Astrocyte of the spinal cord (primary cell): Measurements from ENCODE around the gene VPS16.
"Not testable (repeated sequence)": the region's sequence is repeated elsewhere in the genome, so short reads cannot be mapped to it uniquely, and the experiment has no call there.

Experiments used
- DNase-seq: peaks from one replicate; pipeline ENCODE4 v3.0.0; 2011; ENCODE audit warnings: low read depth, low spot score
- H3K4me3 ChIP-seq: 2 replicates; pipeline ENCODE4 v1.5.1; 2011; ENCODE audit warnings: low read depth, mild to moderate bottlenecking, low read length, moderate library complexity
- in situ Hi-C: cut with HindIII; loops from 2 replicates; pipeline ENCODE4 v1.10.0; 2017; ENCODE audit warnings: low sequenced_read_pairs
- TF ChIP-seq, protein P1 (sequence below): IDR thresholded peaks from 2 replicates; pipeline ENCODE4 v1.5.1; 2012; ENCODE audit warnings: low read depth, mild to moderate bottlenecking, low read length, inconsistent platforms

Gene VPS16

DNA sequence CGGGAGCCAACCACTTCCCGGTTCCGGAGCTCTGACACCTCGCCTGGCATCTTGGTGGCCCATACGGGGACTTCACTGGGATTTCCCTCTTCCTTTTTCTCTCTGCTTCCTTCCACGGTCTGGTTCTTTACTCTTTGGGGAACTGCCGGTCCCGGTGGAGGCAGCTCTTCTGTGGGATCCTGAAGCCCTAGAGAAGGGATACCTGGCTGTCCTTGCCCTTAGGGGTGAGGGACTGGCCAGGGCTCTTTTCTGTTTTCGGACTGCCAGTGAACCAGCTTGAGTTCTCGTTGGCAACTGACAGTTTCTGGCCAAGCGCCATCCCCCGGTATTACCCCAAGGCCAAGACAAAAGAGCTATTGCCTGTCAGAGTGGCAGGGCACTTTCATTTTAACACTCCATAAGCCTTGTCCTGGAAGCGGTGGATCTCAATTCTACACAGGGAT lies 39.2 kb upstream of the VPS16 start:
- in situ Hi-C loops: no loop called here
- no peak overlapping the region for H3K4me3 ChIP-seq
- no peak for DNase-seq
- TF ChIP-seq, protein P1, sequence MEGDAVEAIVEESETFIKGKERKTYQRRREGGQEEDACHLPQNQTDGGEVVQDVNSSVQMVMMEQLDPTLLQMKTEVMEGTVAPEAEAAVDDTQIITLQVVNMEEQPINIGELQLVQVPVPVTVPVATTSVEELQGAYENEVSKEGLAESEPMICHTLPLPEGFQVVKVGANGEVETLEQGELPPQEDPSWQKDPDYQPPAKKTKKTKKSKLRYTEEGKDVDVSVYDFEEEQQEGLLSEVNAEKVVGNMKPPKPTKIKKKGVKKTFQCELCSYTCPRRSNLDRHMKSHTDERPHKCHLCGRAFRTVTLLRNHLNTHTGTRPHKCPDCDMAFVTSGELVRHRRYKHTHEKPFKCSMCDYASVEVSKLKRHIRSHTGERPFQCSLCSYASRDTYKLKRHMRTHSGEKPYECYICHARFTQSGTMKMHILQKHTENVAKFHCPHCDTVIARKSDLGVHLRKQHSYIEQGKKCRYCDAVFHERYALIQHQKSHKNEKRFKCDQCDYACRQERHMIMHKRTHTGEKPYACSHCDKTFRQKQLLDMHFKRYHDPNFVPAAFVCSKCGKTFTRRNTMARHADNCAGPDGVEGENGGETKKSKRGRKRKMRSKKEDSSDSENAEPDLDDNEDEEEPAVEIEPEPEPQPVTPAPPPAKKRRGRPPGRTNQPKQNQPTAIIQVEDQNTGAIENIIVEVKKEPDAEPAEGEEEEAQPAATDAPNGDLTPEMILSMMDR: no peak

- no peak overlapping the region for H3K4me3 ChIP-seq
- TF ChIP-seq, protein P1: no peak
- no peak for DNase-seq
- in situ Hi-C loops: no loop called here
These were observed 36.3 kb upstream of the VPS16 start for GRCh38 chr20:2804041-2804828.

DNA sequence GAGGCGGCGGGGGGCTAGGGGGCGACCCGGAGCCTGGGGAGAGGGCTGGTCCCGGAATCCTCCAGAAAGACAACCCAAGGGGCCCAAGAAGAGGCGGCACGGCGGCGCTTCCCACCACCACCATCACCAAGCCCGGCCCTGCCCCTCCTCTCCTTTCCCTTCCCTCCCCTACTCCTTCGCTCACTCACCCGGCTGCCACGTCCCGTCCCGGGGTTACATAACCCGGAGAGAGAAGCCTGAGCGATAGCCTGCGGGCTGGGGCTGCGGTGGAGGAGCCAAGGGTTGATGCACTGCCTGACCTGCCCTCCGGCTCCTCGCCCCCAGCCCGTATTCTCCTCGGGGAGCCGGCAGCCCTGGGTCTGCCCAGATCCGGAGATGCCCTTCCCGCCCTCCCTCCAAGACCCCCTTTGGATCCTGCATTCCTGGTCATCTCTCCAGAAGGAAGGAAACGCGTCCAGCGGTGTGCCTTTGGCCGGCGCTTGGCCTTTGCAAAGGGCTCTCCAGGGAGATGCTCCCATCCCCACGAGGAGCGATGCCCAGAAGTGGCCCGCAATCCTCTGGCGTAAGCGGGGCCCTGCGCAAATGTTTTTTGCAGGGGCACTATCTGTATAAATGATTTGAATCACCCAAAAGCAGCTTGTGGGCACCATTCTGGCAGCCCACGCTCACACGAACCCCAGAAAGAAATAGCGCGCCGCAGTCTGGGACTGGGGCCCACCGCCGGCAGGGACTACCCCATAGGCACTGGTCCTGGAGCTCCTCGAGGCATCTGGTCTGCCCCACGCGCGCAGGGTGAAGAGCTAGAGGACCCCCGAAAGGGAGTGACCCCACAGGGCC lies 35.5 kb upstream of the VPS16 start:
- DNase-seq: no peak
- no peak overlapping the region for H3K4me3 ChIP-seq
- TF ChIP-seq, protein P1: no peak
- in situ Hi-C loops: no loop called here

DNA sequence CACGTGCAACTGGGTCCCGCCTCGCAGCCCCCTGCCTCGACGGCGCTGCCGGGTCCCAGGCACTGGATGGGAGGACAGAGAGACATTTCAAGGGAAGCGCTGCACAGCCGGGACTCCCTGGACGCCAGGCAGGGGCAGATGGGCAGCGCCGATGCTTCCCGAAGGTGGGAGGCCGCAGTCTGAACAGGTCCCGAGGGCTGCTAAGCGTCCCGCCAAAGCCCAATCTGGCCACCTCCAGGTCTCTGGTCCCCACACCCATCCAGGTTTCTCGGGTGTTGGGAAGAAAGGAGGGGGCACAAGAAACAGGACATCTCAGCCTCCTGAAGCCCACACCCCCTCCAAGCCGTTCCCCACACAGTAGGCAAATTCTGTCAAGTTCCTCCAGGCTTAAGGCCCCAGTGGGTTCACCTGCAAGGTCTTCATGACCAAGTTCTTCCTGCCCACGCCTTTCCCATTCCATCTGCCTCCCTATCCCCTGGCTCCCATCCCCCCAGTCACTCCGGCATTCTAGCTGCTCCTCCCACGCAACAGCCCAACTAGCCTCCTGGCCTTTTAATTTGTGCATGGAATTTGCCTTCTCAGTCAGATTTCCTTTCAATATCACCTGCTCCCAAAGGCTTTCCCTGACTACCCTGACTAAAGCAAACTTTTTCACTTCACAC lies 34.7 kb upstream of the VPS16 start:
- TF ChIP-seq, protein P1: no peak
- in situ Hi-C loops: no loop called here
- H3K4me3 ChIP-seq: no peak overlapping the region
- no peak for DNase-seq

GRCh38 chr20:2806351-2806701 lies 34.2 kb upstream of the VPS16 start:
- no peak for DNase-seq
- H3K4me3 ChIP-seq: no peak overlapping the region
- TF ChIP-seq, protein P1: no peak
- in situ Hi-C loops: no loop called here

DNA sequence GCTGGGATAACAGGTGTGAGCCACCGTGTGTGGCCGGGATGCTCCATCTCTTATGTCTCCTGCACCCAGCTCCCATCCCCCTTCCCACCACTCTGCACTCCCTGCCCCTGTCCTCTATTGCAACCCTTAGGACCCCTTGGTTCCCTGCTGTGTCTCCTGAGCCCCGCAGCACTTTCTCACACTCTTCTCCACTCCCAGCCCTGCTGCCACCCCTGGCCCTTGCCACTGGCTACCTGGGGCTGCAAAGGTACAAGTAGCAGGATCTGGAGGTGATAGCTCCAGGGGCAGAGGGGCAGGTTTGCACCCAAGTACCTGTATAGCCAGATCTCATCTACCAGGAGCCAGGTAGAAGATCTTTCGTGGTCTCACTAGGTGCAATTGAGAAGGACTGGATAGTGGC lies 33.5 kb upstream of the VPS16 start:
- no peak for DNase-seq
- no peak overlapping the region for H3K4me3 ChIP-seq
- TF ChIP-seq, protein P1: no peak
- in situ Hi-C loops: no loop called here

DNA sequence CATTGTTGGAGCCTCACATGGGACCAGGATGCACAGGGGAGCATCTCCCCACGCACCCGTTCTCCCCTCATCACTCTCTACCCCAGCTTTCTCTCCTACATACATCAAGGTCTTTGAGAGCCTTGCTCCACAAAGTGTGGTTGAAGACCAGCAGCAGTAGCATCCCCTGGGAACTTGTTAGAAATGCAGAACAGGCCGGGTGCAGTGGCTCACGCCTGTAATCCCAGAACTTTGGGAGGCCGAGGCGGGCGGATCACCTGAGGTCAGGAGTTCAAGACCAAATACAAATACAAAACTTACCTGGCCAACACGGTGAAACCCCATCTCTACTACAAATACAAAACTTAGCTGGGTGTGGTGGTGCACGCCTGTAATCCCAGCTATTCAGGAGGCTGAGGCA lies 32.6 kb upstream of the VPS16 start:
- H3K4me3 ChIP-seq, in situ Hi-C loops, DNase-seq: not testable (repeated sequence)
